Endothelial cell of umbilical vein (primary cell): Measurements from ENCODE around the gene USP40. TPM values are rescaled to one million over a fixed set of nuclear protein-coding genes. Genes with fewer than 3 reads are reported as not detected.

Source experiments
- BruUV-seq: library from RNA; stranded (reverse); fragments of 400-500 nt; replicated peaks from 2 replicates; lab custom pipeline; 2021; lab: Mats Ljungman, UMichigan
- CTCF ChIA-PET: fragments of 300-600, 350-600 bp; sonication (Branson Sonifier 250); formaldehyde crosslinking; loops from one replicate; lab custom pipeline; 2021; ENCODE audit warnings: antibody characterized with exemption, inconsistent platforms; lab: Charles Lee
- POLR2A ChIA-PET: fragments of 300-600, 350-600 bp; sonication (Branson Sonifier 250); formaldehyde crosslinking; loops from one replicate; lab custom pipeline; 2021; ENCODE audit warnings: antibody characterized with exemption, inconsistent platforms; lab: Charles Lee
- DNase-seq: peaks from one replicate; pipeline ENCODE4 v3.0.0-alpha.2; 2011; ENCODE audit warnings: low read depth, low spot score
- FAIRE-seq: peaks from 2 replicates; lab custom pipeline; 2011; peaks lifted over from hg19 to GRCh38; lab: Jason Lieb, UNC
- H2AFZ ChIP-seq: 2 replicates; pipeline ENCODE4 v1.6.0; 2012; ENCODE audit warnings: low read depth, low read length, control low read depth, inconsistent platforms
- H3K27ac ChIP-seq: 2 replicates; pipeline ENCODE4 v1.5.1; 2011; ENCODE audit warnings: low read depth, mild to moderate bottlenecking, control low read depth, low read length, moderate library complexity; ENCODE audit not compliant: insufficient read depth
- H3K27me3 ChIP-seq, 2 experiments: 2 replicates each; pipeline versions ENCODE4 v1.6.0 to v1.6.1; 2011; ENCODE audit warnings: low read length in 2 of 2, mixed read lengths in 1 of 2; ENCODE audit not compliant: control insufficient read depth in 2 of 2, insufficient read depth in 2 of 2
- H3K36me3 ChIP-seq, 2 experiments: 2 replicates in 1 of 2; 3 replicates in 1 of 2; pipeline ENCODE4 v1.5.1; 2011; ENCODE audit warnings: low read length in 2 of 2, mild to moderate bottlenecking in 1 of 2, moderate library complexity in 1 of 2; ENCODE audit not compliant: control insufficient read depth in 2 of 2, insufficient read depth in 2 of 2; ENCODE audit errors: extremely low read depth in 1 of 2
- H3K4me1 ChIP-seq: 3 replicates; pipeline ENCODE4 v1.5.1; 2011; ENCODE audit warnings: mild to moderate bottlenecking, low read length; ENCODE audit not compliant: control insufficient read depth, insufficient read depth; ENCODE audit errors: extremely low read depth
- H3K4me2 ChIP-seq: 2 replicates; pipeline ENCODE4 v1.6.1; 2011; ENCODE audit warnings: low read length, control low read depth, mixed read lengths; ENCODE audit not compliant: insufficient read depth
- H3K4me3 ChIP-seq, 3 experiments: fragments of 200-600 bp in 1 of 3; sonication (generic), shearing (Covaris generic) in 1 of 3; replicated peaks in 1 of 3; 2 replicates each; pipeline ENCODE4 v1.5.1; 2011 to 2016; ENCODE audit warnings: control low read depth in 3 of 3, low read length in 3 of 3, mild to moderate bottlenecking in 2 of 3, inconsistent platforms in 1 of 3, low read depth in 1 of 3, moderate library complexity in 1 of 3; ENCODE audit not compliant: insufficient read depth in 1 of 3
- H3K79me2 ChIP-seq: 2 replicates; pipeline ENCODE4 v1.6.0; 2012; ENCODE audit warnings: low read length, inconsistent platforms; ENCODE audit not compliant: control insufficient read depth, insufficient read depth
- H3K9ac ChIP-seq: replicated peaks from 2 replicates; pipeline ENCODE3; 2011; ENCODE audit warnings: low read length, control low read depth; ENCODE audit not compliant: insufficient read depth; ENCODE audit errors: extremely low read depth
- H3K9me1 ChIP-seq: replicated peaks from 3 replicates; pipeline ENCODE4 v1.6.0; 2011; ENCODE audit warnings: mild to moderate bottlenecking, low read length; ENCODE audit not compliant: control insufficient read depth, insufficient read depth; ENCODE audit errors: extremely low read depth
- H3K9me3 ChIP-seq: replicated peaks from 2 replicates; pipeline ENCODE4 v1.5.1; 2012; ENCODE audit warnings: low read length, inconsistent platforms; ENCODE audit not compliant: control insufficient read depth, insufficient read depth
- H4K20me1 ChIP-seq: replicated peaks from 2 replicates; pipeline ENCODE3; 2011; ENCODE audit warnings: mild to moderate bottlenecking, low read length; ENCODE audit not compliant: control insufficient read depth, insufficient read depth; ENCODE audit errors: extremely low read depth
- EZH2 ChIP-seq: IDR thresholded peaks from 2 replicates; pipeline ENCODE4 v1.6.1; 2012; ENCODE audit warnings: borderline replicate concordance, low read depth, mild to moderate bottlenecking, moderate library complexity, low read length, inconsistent platforms; ENCODE audit not compliant: severe bottlenecking
- FOS ChIP-seq: IDR thresholded peaks from 2 replicates; pipeline ENCODE4 v1.6.1; 2011; ENCODE audit warnings: mild to moderate bottlenecking, low read length, moderate library complexity, borderline replicate concordance; ENCODE audit not compliant: insufficient read depth
- GATA2 ChIP-seq: IDR thresholded peaks from 2 replicates; pipeline ENCODE4 v1.7.0; 2011; ENCODE audit warnings: low read depth, mild to moderate bottlenecking, moderate library complexity, mixed read lengths, low read length; ENCODE audit not compliant: insufficient read length, insufficient read depth
- JUN ChIP-seq: IDR thresholded peaks from 2 replicates; pipeline ENCODE4 v1.6.1; 2011; ENCODE audit warnings: borderline replicate concordance, low read depth; ENCODE audit not compliant: insufficient read length, insufficient read depth
- MYC ChIP-seq: IDR thresholded peaks from one replicate; pipeline ENCODE4 v1.6.1; 2011; ENCODE audit warnings: mild to moderate bottlenecking, low read depth, low read length
- POLR2A ChIP-seq: IDR thresholded peaks from 2 replicates; pipeline ENCODE4 v1.6.1; 2012; ENCODE audit warnings: low read depth, mild to moderate bottlenecking, control low read depth, low read length
- POLR2AphosphoS5 ChIP-seq: IDR thresholded peaks from 2 replicates; pipeline ENCODE4 v1.6.1; 2012; ENCODE audit warnings: low read depth, mild to moderate bottlenecking, control low read depth, low read length, moderate library complexity; ENCODE audit not compliant: insufficient read depth
- dilution Hi-C: fragments of 300-500 bp; cut with MboI; formaldehyde crosslinking; loops from one replicate; pipeline ENCODE4 v1.15.0; 2019; ENCODE audit warnings: low sequenced_read_pairs; ENCODE audit not compliant: extremely low pct_ligation_motif_present
- intact Hi-C: fragments of 100-400 bp; cut with micrococcal nuclease; formaldehyde crosslinking; loops from one replicate; pipeline ENCODE4 v1.10.0; 2022
- polyA plus RNA-seq, 4 experiments: library from polyadenylated mRNA; depleted of rRNA in 3 of 4; stranded (reverse) in 3 of 4; unstranded in 1 of 4; fragments of >200 nt; gene quantifications; 2 replicates each; pipeline versions ENCODE4 v1.2.1 to v1.2.3, GENCODE V29; 2011 to 2012; ENCODE audit warnings: missing spikeins in 1 of 4
- total RNA-seq: library from RNA; stranded (reverse); gene quantifications from 2 replicates; pipeline ENCODE4 v1.2.3, GENCODE V29; 2021
- TF ChIP-seq, protein P1 (sequence below): IDR thresholded peaks from 2 replicates; pipeline ENCODE4 v1.6.1; 2011; ENCODE audit not compliant: insufficient read depth, insufficient read length
- TF ChIP-seq, protein P2 (sequence below), 2 donors: IDR thresholded peaks; 1 replicate in 1 of 2; 2 replicates in 1 of 2; pipeline ENCODE4 v1.5.1; 2011; ENCODE audit warnings: low read length in 2 of 2, mild to moderate bottlenecking in 2 of 2, moderate library complexity in 2 of 2, control low read depth in 1 of 2, inconsistent platforms in 1 of 2, low read depth in 1 of 2; ENCODE audit not compliant: insufficient read depth in 1 of 2; ENCODE audit errors: extremely low read depth in 1 of 2

Gene USP40
- total and polyA plus RNA-seq, 2 donors (not counting 3 experiments of a cell fraction or from before 2014, with no cell fraction given) = 32.2 to 32.5 TPM

DNA sequence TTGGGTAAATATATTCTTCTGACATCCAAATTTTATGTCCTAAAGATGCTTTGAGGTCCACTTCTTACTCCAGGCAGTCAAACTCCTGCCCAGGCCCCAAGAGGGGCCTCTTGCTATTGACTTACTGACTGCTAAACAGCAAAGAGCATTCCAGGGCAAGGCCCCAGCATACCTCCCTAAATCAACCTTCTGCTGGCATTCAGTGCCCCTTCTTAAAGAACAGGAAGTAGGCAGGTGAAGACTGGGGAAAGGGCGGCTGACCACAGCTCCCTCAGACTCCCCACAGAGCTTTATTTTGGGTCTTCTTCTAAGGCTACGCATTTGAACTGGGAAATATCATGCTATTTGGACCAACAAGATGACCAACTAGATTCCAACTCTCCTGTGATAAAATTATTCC lies 68.9 kb downstream of the USP40 start:
- intact Hi-C loops (no loop called here), dilution Hi-C loops (no loop called here)
- H4K20me1 ChIP-seq = no peaks in the 10 kb centered on the region
- H3K27me3 ChIP-seq = no peaks in the 10 kb centered on the region
- no peaks in the 10 kb centered on the region for H3K4me1 ChIP-seq
- ChIA-PET POLR2A (no interaction called here), CTCF (interaction anchor here (1.2 to 2.0 kb wide), 2 partner anchors 49 to 209 kb away, joined by 3 to 4 read pairs; no protein-coding TSS in a partner anchor)
- DNase-seq (no peak), FAIRE-seq (no peak)
- H3K27ac ChIP-seq = no peak overlapping the region
- no peak overlapping the region for H3K4me3 ChIP-seq
- no peaks in the 10 kb centered on the region for H3K79me2 ChIP-seq
- no peak overlapping the region for H2AFZ ChIP-seq
- TF ChIP-seq POLR2AphosphoS5 (no peak), POLR2A (no peak), JUN (no peak), FOS (no peak), MYC (no peak), GATA2 (no peak), EZH2 (no peak)
- TF ChIP-seq, protein P1, sequence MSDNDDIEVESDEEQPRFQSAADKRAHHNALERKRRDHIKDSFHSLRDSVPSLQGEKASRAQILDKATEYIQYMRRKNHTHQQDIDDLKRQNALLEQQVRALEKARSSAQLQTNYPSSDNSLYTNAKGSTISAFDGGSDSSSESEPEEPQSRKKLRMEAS = no peak
- TF ChIP-seq, protein P2, sequence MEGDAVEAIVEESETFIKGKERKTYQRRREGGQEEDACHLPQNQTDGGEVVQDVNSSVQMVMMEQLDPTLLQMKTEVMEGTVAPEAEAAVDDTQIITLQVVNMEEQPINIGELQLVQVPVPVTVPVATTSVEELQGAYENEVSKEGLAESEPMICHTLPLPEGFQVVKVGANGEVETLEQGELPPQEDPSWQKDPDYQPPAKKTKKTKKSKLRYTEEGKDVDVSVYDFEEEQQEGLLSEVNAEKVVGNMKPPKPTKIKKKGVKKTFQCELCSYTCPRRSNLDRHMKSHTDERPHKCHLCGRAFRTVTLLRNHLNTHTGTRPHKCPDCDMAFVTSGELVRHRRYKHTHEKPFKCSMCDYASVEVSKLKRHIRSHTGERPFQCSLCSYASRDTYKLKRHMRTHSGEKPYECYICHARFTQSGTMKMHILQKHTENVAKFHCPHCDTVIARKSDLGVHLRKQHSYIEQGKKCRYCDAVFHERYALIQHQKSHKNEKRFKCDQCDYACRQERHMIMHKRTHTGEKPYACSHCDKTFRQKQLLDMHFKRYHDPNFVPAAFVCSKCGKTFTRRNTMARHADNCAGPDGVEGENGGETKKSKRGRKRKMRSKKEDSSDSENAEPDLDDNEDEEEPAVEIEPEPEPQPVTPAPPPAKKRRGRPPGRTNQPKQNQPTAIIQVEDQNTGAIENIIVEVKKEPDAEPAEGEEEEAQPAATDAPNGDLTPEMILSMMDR (IDR thresholded peaks at IDR 0.05; ENCODE audit: extremely low read depth in 1 of 2, insufficient read depth in 1 of 2, low read depth in 1 of 2, low read length in 2 of 2) = no peak
- no peak overlapping the region for H3K4me2 ChIP-seq
- no peaks in the 10 kb centered on the region for H3K9me3 ChIP-seq
- BruUV-seq = no TSS peak
- H3K9me1 ChIP-seq = no peaks in the 10 kb centered on the region
- peaks cover 0 to 2% of the 10 kb centered on the region in 2 experiments for H3K36me3 ChIP-seq
- no peak overlapping the region for H3K9ac ChIP-seq
